Chondrocyte (in vitro differentiated cells): ENCODE results near the gene S100A16. TPM values are rescaled to one million over a fixed set of nuclear protein-coding genes. Genes with fewer than 3 reads are reported as not detected.

ENCODE experiments used
- DNase-seq: peaks from one replicate; pipeline ENCODE4 v3.0.0; 2021; ENCODE audit warnings: mixed read lengths, low spot score
- H3K27ac Mint-ChIP-seq: one replicate; pipeline ENCODE4 v1.8.0; 2021; ENCODE audit warnings: mild to moderate bottlenecking, moderate library complexity, mixed read lengths; ENCODE audit not compliant: unreplicated experiment
- H3K27me3 Mint-ChIP-seq: 2 replicates; pipeline ENCODE4 v1.8.0; 2021; ENCODE audit warnings: low read depth, mixed read lengths
- H3K36me3 Mint-ChIP-seq: 2 replicates; pipeline ENCODE4 v1.8.0; 2021; ENCODE audit warnings: low read depth, mixed read lengths
- H3K4me1 Mint-ChIP-seq: 2 replicates; pipeline ENCODE4 v1.8.0; 2021; ENCODE audit warnings: low read depth, mild to moderate bottlenecking, mixed read lengths
- H3K4me3 Mint-ChIP-seq: one replicate; pipeline ENCODE4 v1.8.0; 2021; ENCODE audit warnings: mild to moderate bottlenecking, moderate library complexity, mixed read lengths; ENCODE audit not compliant: unreplicated experiment
- H3K9me3 Mint-ChIP-seq: 2 replicates; pipeline ENCODE4 v1.8.0; 2021; ENCODE audit warnings: low read depth, mixed read lengths
- CTCF ChIP-seq: fragments of 200-600 bp; sonication (generic); IDR thresholded peaks from 2 replicates; pipeline ENCODE4 v1.5.0; 2021; ENCODE audit warnings: antibody characterized with exemption, mild to moderate bottlenecking, moderate library complexity
- total RNA-seq: library from RNA; stranded (reverse); gene quantifications from 3 replicates; pipeline ENCODE4 v1.2.1, GENCODE V29; 2021

Gene S100A16
- total RNA-seq, 1 donor from 2014 or later = 111 TPM

GRCh38 chr1:153636312-153636711 is 23.4 kb upstream of the S100A16 start:
- H3K27ac Mint-ChIP-seq = no peak overlapping the region
- TF ChIP-seq CTCF = no peak
- no peaks in the 10 kb centered on the region for H3K9me3 Mint-ChIP-seq
- H3K36me3 Mint-ChIP-seq = peaks cover 26% of the 10 kb centered on the region
- H3K4me3 Mint-ChIP-seq = no peak overlapping the region
- H3K4me1 Mint-ChIP-seq = peaks cover 41% of the 10 kb centered on the region
- no peak for DNase-seq
- H3K27me3 Mint-ChIP-seq = no peaks in the 10 kb centered on the region

- H3K9me3 Mint-ChIP-seq = no peaks in the 10 kb centered on the region
- H3K4me1 Mint-ChIP-seq = peaks cover 44% of the 10 kb centered on the region
- H3K36me3 Mint-ChIP-seq = peaks cover 24% of the 10 kb centered on the region
- peak; percentile 26 for DNase-seq
- H3K27me3 Mint-ChIP-seq = no peaks in the 10 kb centered on the region
- TF ChIP-seq CTCF = no peak
- H3K27ac Mint-ChIP-seq = no peak overlapping the region
- H3K4me3 Mint-ChIP-seq = peak overlapping the region; percentile 99
These were observed 22.9 kb upstream of the S100A16 start for GRCh38 chr1:153635872-153636271.

- TF ChIP-seq CTCF = peak; percentile 10
- H3K4me3 Mint-ChIP-seq = peak within 1 kb of the TSS; percentile 99
- peak; percentile 98 for DNase-seq
- no peaks in the 10 kb centered on the region for H3K9me3 Mint-ChIP-seq
- H3K36me3 Mint-ChIP-seq = peaks cover 20% of the 10 kb centered on the region
- peaks cover 61% of the 10 kb centered on the region for H3K4me1 Mint-ChIP-seq
- H3K27ac Mint-ChIP-seq = peak within 1 kb of the TSS; percentile 100
- H3K27me3 Mint-ChIP-seq = no peaks in the 10 kb centered on the region
These were observed 21.1 kb upstream of the S100A16 start, which contains the start of gene CHTOP for GRCh38 chr1:153633754-153634665. TSS of gene CHTOP (plus strand) at chr1:153634066. CDS start at chr1:153636589, 2,523 bp downstream.

- no peaks in the 10 kb centered on the region for H3K27me3 Mint-ChIP-seq
- peak overlapping the region; percentile 99 for H3K4me3 Mint-ChIP-seq
- TF ChIP-seq CTCF = no peak
- peaks cover 18% of the 10 kb centered on the region for H3K36me3 Mint-ChIP-seq
- H3K4me1 Mint-ChIP-seq = peaks cover 64% of the 10 kb centered on the region
- peak overlapping the region; percentile 100 for H3K27ac Mint-ChIP-seq
- peak; percentile 42 for DNase-seq
- H3K9me3 Mint-ChIP-seq = no peaks in the 10 kb centered on the region
These were observed 20.3 kb upstream of the S100A16 start for GRCh38 chr1:153633161-153633753.
